Breast epithelium (tissue), 4 donors: ENCODE measurements around the gene TLNRD1. TPM values are rescaled to one million over a fixed set of nuclear protein-coding genes. Genes with fewer than 3 reads are reported as not detected.

Experiments used
- DNase-seq, 2 donors: peaks; one replicate each; pipeline ENCODE4 v3.0.0-alpha.2; 2019; ENCODE audit warnings: low spot score in 2 of 2
- H3K27ac ChIP-seq, 2 donors: fragments of 200-600 bp; sonication (generic) in 1 of 2; one replicate each; pipeline ENCODE4 v1.5.1; 2016 to 2019; ENCODE audit warnings: mild to moderate bottlenecking in 1 of 2
- H3K27me3 ChIP-seq, 2 donors: fragments of 200-600 bp; sonication (generic) in 1 of 2; one replicate each; pipeline versions ENCODE4 v1.5.1 to v1.6.0; 2017 to 2019; ENCODE audit warnings: control low read depth in 1 of 2, mild to moderate bottlenecking in 1 of 2
- H3K36me3 ChIP-seq: fragments of 200-600 bp; one replicate; pipeline ENCODE4 v1.5.1; 2019
- H3K4me1 ChIP-seq, 2 donors: fragments of 200-600 bp; sonication (generic); one replicate each; pipeline ENCODE4 v1.5.1; 2016 to 2019; ENCODE audit warnings: control low read depth in 1 of 2
- H3K4me3 ChIP-seq, 3 donors: fragments of 200-600 bp; sonication (generic); 1 replicate in 2 of 3; 2 replicates in 1 of 3; pipeline ENCODE4 v1.5.1; 2016 to 2019; ENCODE audit warnings: mild to moderate bottlenecking in 3 of 3, moderate library complexity in 2 of 3
- H3K9me3 ChIP-seq, 2 donors: fragments of 200-600 bp; sonication (generic) in 1 of 2; one replicate each; pipeline ENCODE4 v1.5.1; 2016 to 2019; ENCODE audit warnings: control low read depth in 1 of 2
- POLR2A ChIP-seq: fragments of 450-650 bp; IDR thresholded peaks from one replicate; pipeline ENCODE4 v1.6.1; 2016; ENCODE audit warnings: antibody characterized with exemption, mild to moderate bottlenecking, moderate library complexity
- POLR2AphosphoS5 ChIP-seq, 3 donors: sonication (generic); formaldehyde crosslinking; IDR thresholded peaks; one replicate each; pipeline ENCODE4 v1.6.1; 2017; ENCODE audit warnings: antibody characterized with exemption in 3 of 3
- intact Hi-C: fragments of 100-400 bp; cut with DNase I; formaldehyde crosslinking; loops from one replicate; pipeline ENCODE4 v1.15.1; 2023; ENCODE audit warnings: low total_unique reads
- total RNA-seq, 3 donors: library from RNA; depleted of rRNA; stranded (reverse); fragments of >200 nt; gene quantifications; one replicate each; pipeline ENCODE4 v1.1.0, GENCODE V29; 2016
- TF ChIP-seq, protein P1 (sequence below), 3 donors: fragments of 450-650 bp; IDR thresholded peaks; one replicate each; pipeline ENCODE4 v1.5.1; 2016 to 2017; ENCODE audit warnings: antibody characterized with exemption in 3 of 3, mild to moderate bottlenecking in 3 of 3, moderate library complexity in 3 of 3

The TLNRD1 gene
- total RNA-seq, 3 donors from 2014 or later, result 15.1 to 21.6 (median 16.8) TPM

DNA sequence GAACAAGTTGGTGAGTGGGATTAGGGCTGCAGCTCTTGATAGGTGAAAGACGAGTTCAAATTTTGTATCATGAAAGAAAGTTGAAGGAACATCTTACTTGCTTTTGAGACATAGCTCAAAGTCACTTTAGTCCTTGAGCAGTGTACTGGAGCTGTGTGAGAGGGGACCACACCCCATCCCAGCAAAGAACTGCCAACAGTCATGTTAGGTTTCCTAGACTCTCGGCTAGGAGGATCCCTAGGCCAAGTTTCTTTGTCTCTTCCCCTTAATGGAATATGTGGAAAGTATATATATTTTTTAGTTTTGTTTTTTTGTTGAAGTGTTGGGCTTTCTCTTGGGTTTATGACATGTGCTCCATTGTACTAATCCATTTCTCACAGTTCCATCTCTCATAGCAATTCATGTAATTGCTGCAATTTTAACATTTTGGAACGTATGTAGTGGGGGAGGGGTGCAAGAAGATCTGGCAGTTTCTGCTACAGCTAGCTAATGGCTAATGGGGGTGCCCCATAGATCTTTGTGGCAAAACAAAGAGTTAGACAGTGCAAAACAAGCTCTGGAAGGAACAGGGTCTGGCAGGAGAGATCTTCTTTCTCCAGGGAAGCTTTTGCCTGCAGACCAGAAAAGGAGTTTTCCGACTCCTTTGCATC, 25.1 kb downstream of the TLNRD1 start:
- TF ChIP-seq, protein P1, sequence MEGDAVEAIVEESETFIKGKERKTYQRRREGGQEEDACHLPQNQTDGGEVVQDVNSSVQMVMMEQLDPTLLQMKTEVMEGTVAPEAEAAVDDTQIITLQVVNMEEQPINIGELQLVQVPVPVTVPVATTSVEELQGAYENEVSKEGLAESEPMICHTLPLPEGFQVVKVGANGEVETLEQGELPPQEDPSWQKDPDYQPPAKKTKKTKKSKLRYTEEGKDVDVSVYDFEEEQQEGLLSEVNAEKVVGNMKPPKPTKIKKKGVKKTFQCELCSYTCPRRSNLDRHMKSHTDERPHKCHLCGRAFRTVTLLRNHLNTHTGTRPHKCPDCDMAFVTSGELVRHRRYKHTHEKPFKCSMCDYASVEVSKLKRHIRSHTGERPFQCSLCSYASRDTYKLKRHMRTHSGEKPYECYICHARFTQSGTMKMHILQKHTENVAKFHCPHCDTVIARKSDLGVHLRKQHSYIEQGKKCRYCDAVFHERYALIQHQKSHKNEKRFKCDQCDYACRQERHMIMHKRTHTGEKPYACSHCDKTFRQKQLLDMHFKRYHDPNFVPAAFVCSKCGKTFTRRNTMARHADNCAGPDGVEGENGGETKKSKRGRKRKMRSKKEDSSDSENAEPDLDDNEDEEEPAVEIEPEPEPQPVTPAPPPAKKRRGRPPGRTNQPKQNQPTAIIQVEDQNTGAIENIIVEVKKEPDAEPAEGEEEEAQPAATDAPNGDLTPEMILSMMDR (IDR thresholded peaks at IDR 0.05), result no peak
- TF ChIP-seq POLR2A (no peak), POLR2AphosphoS5 (IDR thresholded peaks at IDR 0.05) (no peak)
- H3K27ac ChIP-seq, result peak overlapping the region in 1 of 2 donors; percentile 15
- intact Hi-C loops, result no loop called here
- no peaks in the 10 kb centered on the region for H3K4me1 ChIP-seq
- no peaks in the 10 kb centered on the region for H3K27me3 ChIP-seq
- no peaks in the 10 kb centered on the region for H3K9me3 ChIP-seq
- H3K4me3 ChIP-seq, result no peak overlapping the region
- no peaks in the 10 kb centered on the region for H3K36me3 ChIP-seq
- no peak for DNase-seq

DNA sequence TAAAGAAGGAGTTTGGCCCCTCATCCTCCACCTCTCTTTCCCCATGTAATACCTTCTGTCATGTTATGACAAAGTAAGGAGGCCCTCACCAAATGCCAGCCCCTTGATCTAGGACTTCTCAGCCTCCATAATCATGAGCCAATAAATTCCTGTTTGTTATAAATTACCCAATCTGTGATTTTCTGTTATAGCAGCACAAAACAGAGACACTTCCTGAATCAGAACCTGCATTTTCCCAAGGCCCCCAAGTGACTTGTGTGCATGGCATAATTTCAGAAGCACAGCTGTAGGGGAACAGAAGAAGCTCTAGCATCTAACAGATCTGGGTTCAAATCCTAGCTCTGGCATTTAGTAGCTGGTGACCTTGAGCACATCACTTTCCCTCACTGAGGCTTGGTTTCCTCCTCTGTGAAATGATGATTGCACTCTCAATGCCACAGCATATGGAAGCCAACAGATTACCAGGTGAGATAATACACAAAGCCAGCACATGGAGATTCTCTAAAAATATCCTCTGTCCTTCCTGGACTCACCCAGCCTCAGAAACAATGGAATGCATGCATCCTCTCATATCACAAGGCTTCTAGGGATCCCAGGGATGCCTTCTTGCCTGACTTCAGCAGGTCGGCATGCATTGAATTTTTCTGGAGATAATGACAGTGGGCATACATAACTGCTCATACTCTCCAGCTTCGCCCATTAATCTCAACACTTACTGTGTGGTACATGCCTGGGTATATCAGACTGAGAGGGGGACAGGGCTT, 26.3 kb downstream of the TLNRD1 start:
- DNase-seq, result no peak

DNA sequence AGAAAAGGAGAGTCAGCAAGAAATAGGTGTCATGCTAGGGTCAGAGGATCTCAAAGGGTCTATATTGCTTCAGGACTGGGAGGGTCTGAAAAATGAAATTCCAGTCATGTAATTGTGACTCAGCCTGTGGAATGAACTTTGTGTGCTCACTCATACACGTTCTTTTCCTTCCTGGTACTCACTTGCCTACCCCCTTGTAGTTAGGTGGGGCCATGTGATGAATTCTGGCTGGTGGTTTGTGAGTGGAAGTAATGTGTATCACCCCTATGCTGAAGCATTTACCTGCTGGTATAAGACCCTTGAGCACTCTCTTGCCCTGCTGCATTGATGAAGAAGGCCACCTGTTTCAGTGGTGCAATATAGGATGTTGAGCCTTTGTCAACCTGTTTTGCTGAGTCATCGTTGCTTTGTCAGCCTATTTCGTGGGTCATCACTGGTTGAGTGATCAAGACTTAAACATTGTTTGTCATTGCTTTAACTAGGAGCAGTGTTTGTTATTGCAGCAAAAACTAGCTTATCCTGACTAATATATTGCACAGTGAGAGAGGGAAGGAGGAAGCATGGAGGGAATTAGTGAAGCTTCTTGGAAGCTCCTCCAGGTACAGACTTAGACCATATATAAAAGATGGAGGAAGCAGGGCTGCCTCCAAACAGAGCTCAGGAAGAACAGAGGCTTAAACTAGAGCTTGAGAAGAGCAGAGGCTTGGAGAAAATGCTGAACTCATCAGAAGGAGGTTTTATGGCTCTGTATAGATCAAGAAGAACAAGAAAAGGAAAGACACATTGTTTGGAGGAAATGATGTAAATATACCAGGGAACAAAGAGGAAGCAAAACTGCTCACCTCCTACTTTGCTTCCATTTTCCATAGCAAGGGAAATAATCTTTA, 28.9 kb downstream of the TLNRD1 start:
- H3K27ac ChIP-seq, result peak overlapping the region in 1 of 2 donors; percentile 8
- no peaks in the 10 kb centered on the region for H3K27me3 ChIP-seq
- TF ChIP-seq, protein P1 (IDR thresholded peaks at IDR 0.05), result no peak
- TF ChIP-seq POLR2AphosphoS5 (IDR thresholded peaks at IDR 0.05), result no peak
- TF ChIP-seq POLR2A, result no peak
- DNase-seq, result no peak
- no peaks in the 10 kb centered on the region for H3K4me1 ChIP-seq
- H3K4me3 ChIP-seq, result no peak overlapping the region
- intact Hi-C loops, result no loop called here
- no peaks in the 10 kb centered on the region for H3K36me3 ChIP-seq
- no peaks in the 10 kb centered on the region for H3K9me3 ChIP-seq

More for the DNA sequence above, 26.3 kb downstream of the TLNRD1 start:
- H3K4me1 ChIP-seq, result no peaks in the 10 kb centered on the region
- H3K4me3 ChIP-seq, result no peak overlapping the region
- no peak overlapping the region for H3K27ac ChIP-seq
- no peaks in the 10 kb centered on the region for H3K9me3 ChIP-seq
- H3K27me3 ChIP-seq, result no peaks in the 10 kb centered on the region
- H3K36me3 ChIP-seq, result no peaks in the 10 kb centered on the region
- TF ChIP-seq POLR2AphosphoS5 (IDR thresholded peaks at IDR 0.05), result no peak
- intact Hi-C loops, result no loop called here

DNA sequence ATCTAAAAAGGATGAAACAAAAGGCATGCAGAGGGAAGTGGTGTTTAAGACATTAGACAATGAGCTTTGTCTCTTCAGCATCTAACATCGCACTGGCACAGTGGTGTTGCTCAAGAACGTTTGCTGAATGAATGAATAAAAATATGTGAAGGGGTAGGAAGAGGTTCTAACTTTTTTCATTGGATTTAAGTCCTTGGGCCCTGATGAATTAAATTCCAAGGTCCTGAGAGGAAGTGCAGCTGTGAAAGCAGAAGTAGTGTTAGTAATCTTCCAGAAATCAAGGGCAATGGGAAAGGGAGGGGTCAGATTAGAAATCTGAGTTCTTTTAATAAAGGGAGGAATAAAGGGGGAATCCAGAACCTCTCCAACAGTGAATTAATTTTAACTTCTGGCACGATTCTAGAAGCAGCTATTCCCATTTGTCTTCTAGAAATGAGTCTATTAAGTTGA, 29.6 kb downstream of the TLNRD1 start:
- TF ChIP-seq POLR2A, result no peak
- TF ChIP-seq, protein P1 (IDR thresholded peaks at IDR 0.05), result no peak
- no peak for TF ChIP-seq POLR2AphosphoS5 (IDR thresholded peaks at IDR 0.05)
- no peak overlapping the region for H3K4me3 ChIP-seq
- H3K4me1 ChIP-seq, result no peaks in the 10 kb centered on the region
- DNase-seq, result no peak
- no peaks in the 10 kb centered on the region for H3K27me3 ChIP-seq
- H3K27ac ChIP-seq, result no peak overlapping the region
- no peaks in the 10 kb centered on the region for H3K36me3 ChIP-seq
- H3K9me3 ChIP-seq, result no peaks in the 10 kb centered on the region
- intact Hi-C loops, result no loop called here

DNA sequence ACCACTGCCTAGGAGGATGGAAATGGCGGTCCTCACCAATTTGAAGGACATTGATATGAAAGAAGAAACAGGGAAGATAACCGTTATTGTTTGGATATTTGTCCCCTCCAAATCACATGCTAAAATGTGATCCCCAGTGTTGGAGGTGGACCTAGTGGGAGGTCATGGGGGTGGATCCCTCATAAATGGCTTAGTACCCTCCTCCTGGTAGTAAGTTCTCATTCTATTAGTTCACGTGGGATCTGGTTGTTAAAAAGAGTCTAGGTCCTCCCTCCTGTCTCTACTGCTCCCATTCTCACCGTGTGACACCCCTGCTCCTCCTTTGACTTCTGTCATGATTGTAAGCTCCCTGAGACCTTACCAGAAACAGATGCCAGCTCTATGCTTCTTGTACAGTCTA, 30.5 kb downstream of the TLNRD1 start:
- Histone ChIP-seq H3K9me3 (no peaks in the 10 kb centered on the region), H3K27me3 (no peaks in the 10 kb centered on the region), H3K27ac (no peak overlapping the region), H3K36me3 (no peaks in the 10 kb centered on the region), H3K4me3 (no peak overlapping the region), H3K4me1 (no peaks in the 10 kb centered on the region)
- no peak for DNase-seq
- intact Hi-C loops, result no loop called here
- no peak for TF ChIP-seq POLR2AphosphoS5 (IDR thresholded peaks at IDR 0.05)
- no peak for TF ChIP-seq POLR2A
- TF ChIP-seq, protein P1 (IDR thresholded peaks at IDR 0.05), result no peak
